Activated B cell treated with CpG ODN at 0.5 μM for 24 hours (primary cell): ENCODE data around the gene INO80. TPM values are rescaled to one million over a fixed set of nuclear protein-coding genes. Genes with fewer than 3 reads are reported as not detected.

ENCODE experiments used
- ATAC-seq: fragments of 200-7000 bp; cut with Tn5 transposase; one replicate; pipeline ENCODE4 v1.10.0; 2021; ENCODE audit warnings: low read depth, mild to moderate bottlenecking, moderate library complexity
- CTCF ChIA-PET: fragments of 350-600 bp; sonication (Branson Sonifier 250); formaldehyde crosslinking; loops from one replicate; lab custom pipeline; 2021; ENCODE audit warnings: antibody characterized with exemption; lab: Charles Lee
- POLR2A ChIA-PET: fragments of 350-600 bp; sonication (Branson Sonifier 250); formaldehyde crosslinking; loops from one replicate; lab custom pipeline; 2021; ENCODE audit warnings: antibody characterized with exemption; lab: Charles Lee
- DNase-seq: peaks from one replicate; pipeline ENCODE4 v3.0.0; 2022
- H3K27ac Mint-ChIP-seq: one replicate; pipeline ENCODE4 v1.8.0; 2020; ENCODE audit warnings: mixed read lengths
- H3K27me3 Mint-ChIP-seq: one replicate; pipeline ENCODE4 v1.8.0; 2021; ENCODE audit warnings: mixed read lengths
- H3K36me3 Mint-ChIP-seq: one replicate; pipeline ENCODE4 v1.8.0; 2021; ENCODE audit warnings: low read depth, mixed read lengths
- H3K4me1 Mint-ChIP-seq: one replicate; pipeline ENCODE4 v1.8.0; 2021; ENCODE audit warnings: mixed read lengths
- H3K4me3 Mint-ChIP-seq: one replicate; pipeline ENCODE4 v1.8.0; 2020; ENCODE audit warnings: mild to moderate bottlenecking, mixed read lengths
- H3K9me3 Mint-ChIP-seq: one replicate; pipeline ENCODE4 v1.8.0; 2020; ENCODE audit warnings: mixed read lengths
- CTCF ChIP-seq: fragments of 200-600 bp; IDR thresholded peaks from one replicate; pipeline ENCODE4 v1.8.0; 2022; ENCODE audit warnings: antibody characterized with exemption, mild to moderate bottlenecking
- intact Hi-C: fragments of 100-400 bp; cut with micrococcal nuclease; formaldehyde crosslinking; loops from one replicate; pipeline ENCODE4 v1.15.1; 2024
- total RNA-seq: library from RNA; stranded (reverse); gene quantifications from 2 replicates; pipeline ENCODE4 v1.2.3, GENCODE V29; 2022

INO80 gene
- total RNA-seq, 1 donor from 2014 or later: 38.8 TPM

- no peak for DNase-seq
- ChIA-PET POLR2A (no interaction called here), CTCF (no interaction called here)
- no peak for TF ChIP-seq CTCF
- Mint-ChIP-seq H3K9me3 (no peaks in the 10 kb centered on the region), H3K4me1 (peaks cover 25% of the 10 kb centered on the region), H3K4me3 (no peak overlapping the region), H3K27ac (no peak overlapping the region), H3K27me3 (peaks cover 2% of the 10 kb centered on the region), H3K36me3 (no peaks in the 10 kb centered on the region)
- intact Hi-C loops: no loop called here
- ATAC-seq: no peak
These were observed 178.1 kb downstream of the INO80 start for GRCh38 chr15:40937762-40938535.

GRCh38 chr15:40936709-40937666 lies 179.1 kb downstream of the INO80 start:
- ChIA-PET CTCF (interaction anchor here (0.7 kb wide), 1 partner anchor 79 kb away, joined by 6 read pairs; no protein-coding TSS in a partner anchor), POLR2A (interaction anchor here (0.7 kb wide), 1 partner anchor 347 kb away, joined by 3 read pairs; no protein-coding TSS in a partner anchor)
- intact Hi-C loops: no loop called here
- no peak for DNase-seq
- peaks cover 18% of the 10 kb centered on the region for H3K4me1 Mint-ChIP-seq
- no peaks in the 10 kb centered on the region for H3K36me3 Mint-ChIP-seq
- peaks cover 7% of the 10 kb centered on the region for H3K27me3 Mint-ChIP-seq
- no peak for TF ChIP-seq CTCF
- no peak overlapping the region for H3K27ac Mint-ChIP-seq
- no peak overlapping the region for H3K4me3 Mint-ChIP-seq
- ATAC-seq: peak; percentile 19
- H3K9me3 Mint-ChIP-seq: no peaks in the 10 kb centered on the region

GRCh38 chr15:40936234-40936708 lies 179.8 kb downstream of the INO80 start:
- no peaks in the 10 kb centered on the region for H3K36me3 Mint-ChIP-seq
- intact Hi-C loops: no loop called here
- no peak overlapping the region for H3K4me3 Mint-ChIP-seq
- H3K27ac Mint-ChIP-seq: no peak overlapping the region
- peaks cover 17% of the 10 kb centered on the region for H3K4me1 Mint-ChIP-seq
- no peak for DNase-seq
- ATAC-seq: no peak
- ChIA-PET POLR2A (interaction anchor here (0.7 kb wide), 1 partner anchor 347 kb away, joined by 3 read pairs; no protein-coding TSS in a partner anchor), CTCF (interaction anchor here (0.7 kb wide), 1 partner anchor 78 kb away, joined by 6 read pairs; no protein-coding TSS in a partner anchor)
- H3K27me3 Mint-ChIP-seq: peaks cover 14% of the 10 kb centered on the region
- no peak for TF ChIP-seq CTCF
- H3K9me3 Mint-ChIP-seq: no peaks in the 10 kb centered on the region

DNA sequence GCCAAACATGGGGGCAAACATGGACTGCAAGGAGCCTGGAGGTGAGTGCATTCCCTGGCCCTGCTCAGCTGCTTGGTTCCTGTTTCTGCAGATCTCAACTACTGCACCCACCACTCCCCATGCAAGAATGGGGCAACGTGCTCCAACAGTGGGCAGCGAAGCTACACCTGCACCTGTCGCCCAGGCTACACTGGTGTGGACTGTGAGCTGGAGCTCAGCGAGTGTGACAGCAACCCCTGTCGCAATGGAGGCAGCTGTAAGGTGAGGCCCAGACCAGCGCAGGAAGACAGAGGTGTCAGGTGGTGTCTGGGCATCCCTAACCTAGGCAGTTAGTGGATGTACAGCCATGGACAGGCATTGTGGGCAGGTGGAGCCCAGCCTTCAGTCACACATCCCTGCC lies 181.6 kb downstream of the INO80 start:
- peaks cover 29% of the 10 kb centered on the region for H3K27me3 Mint-ChIP-seq
- no peaks in the 10 kb centered on the region for H3K36me3 Mint-ChIP-seq
- DNase-seq (no peak), ATAC-seq (no peak)
- H3K9me3 Mint-ChIP-seq: no peaks in the 10 kb centered on the region
- POLR2A ChIA-PET: interaction anchor here (0.8 to 1.2 kb wide), 2 partner anchors 19 to 27 kb away, joined by 3 to 4 read pairs; partner anchors contain the start of gene CHAC1
- H3K4me1 Mint-ChIP-seq: peaks cover 19% of the 10 kb centered on the region
- H3K4me3 Mint-ChIP-seq: no peak overlapping the region
- H3K27ac Mint-ChIP-seq: no peak overlapping the region
- intact Hi-C loops: no loop called here
- CTCF ChIA-PET: interaction anchor here (1.2 kb wide), 1 partner anchor 31 kb away, joined by 5 read pairs; no protein-coding TSS in a partner anchor
- TF ChIP-seq CTCF: no peak
